OCI-LY1 (cell line): ENCODE measurements around the gene SPEM1.
A peak's percentile ranks its signal among the peaks of the same experiment; 100 is the strongest.

Experiments
- H2AFZ ChIP-seq: fragments of 200-600 bp; sonication (generic), shearing (Covaris generic); 2 replicates; pipeline ENCODE4 v1.6.0; 2014; ENCODE audit warnings: antibody characterized with exemption, mild to moderate bottlenecking, low read length
- H3F3A ChIP-seq: fragments of 200-600 bp; sonication (generic), shearing (Covaris generic); 2 replicates; pipeline ENCODE4 v1.6.0; 2014; ENCODE audit warnings: mild to moderate bottlenecking, antibody characterized with exemption, low read length, moderate library complexity; ENCODE audit not compliant: insufficient read depth
- H3K27ac ChIP-seq: fragments of 200-600 bp; sonication (generic); 2 replicates; pipeline ENCODE4 v1.5.1; 2014; ENCODE audit warnings: low read length, mixed run types, mild to moderate bottlenecking, low read depth; ENCODE audit not compliant: poor library complexity, severe bottlenecking
- H3K27me3 ChIP-seq: fragments of 200-600 bp; sonication (generic); 2 replicates; pipeline ENCODE4 v1.6.0; 2014; ENCODE audit warnings: antibody characterized with exemption, mild to moderate bottlenecking, low read length, moderate library complexity; ENCODE audit not compliant: insufficient read depth
- H3K36me3 ChIP-seq: fragments of 200-600 bp; sonication (generic); 2 replicates; pipeline ENCODE4 v1.6.1; 2014; ENCODE audit warnings: mild to moderate bottlenecking, antibody characterized with exemption, low read length, moderate library complexity, mixed read lengths; ENCODE audit not compliant: insufficient read depth
- H3K4me1 ChIP-seq: fragments of 200-600 bp; sonication (generic); 2 replicates; pipeline ENCODE4 v1.5.1; 2014; ENCODE audit warnings: mild to moderate bottlenecking, low read length, moderate library complexity; ENCODE audit not compliant: insufficient read depth, severe bottlenecking
- H3K4me2 ChIP-seq: fragments of 200-600 bp; sonication (generic), shearing (Covaris generic); 2 replicates; pipeline ENCODE4 v1.6.1; 2014; ENCODE audit warnings: low read length
- H3K4me3 ChIP-seq: fragments of 200-600 bp; sonication (generic); 2 replicates; pipeline ENCODE4 v1.5.1; 2014; ENCODE audit warnings: low read length, low read depth, mild to moderate bottlenecking, mixed read lengths; ENCODE audit not compliant: poor library complexity, severe bottlenecking
- H3K79me2 ChIP-seq: fragments of 200-600 bp; shearing (Covaris generic); 2 replicates; pipeline ENCODE4 v1.6.1; 2016; ENCODE audit warnings: mixed run types, low read length, mixed read lengths; ENCODE audit not compliant: insufficient read depth
- H3K9ac ChIP-seq: fragments of 200-600 bp; sonication (generic), shearing (Covaris generic); 2 replicates; pipeline ENCODE4 v1.6.1; 2014; ENCODE audit warnings: mild to moderate bottlenecking, low read length, mixed read lengths
- H3K9me2 ChIP-seq: fragments of 200-600 bp; sonication (generic), shearing (Covaris generic); 2 replicates; pipeline ENCODE4 v1.6.1; 2014; ENCODE audit warnings: low read depth, mild to moderate bottlenecking, low read length, mixed read lengths
- H3K9me3 ChIP-seq: fragments of 200-600 bp; shearing (Covaris generic); 2 replicates; pipeline ENCODE4 v1.6.1; 2014; ENCODE audit warnings: low read length, mixed read lengths
- H4K20me1 ChIP-seq: fragments of 200-600 bp; sonication (generic), shearing (Covaris generic); 2 replicates; pipeline ENCODE4 v1.6.0; 2016; ENCODE audit warnings: mild to moderate bottlenecking, low read length; ENCODE audit not compliant: insufficient read depth
- EZH2 ChIP-seq: fragments of 200-600 bp; sonication (generic), shearing (Covaris generic); IDR thresholded peaks from 2 replicates; pipeline ENCODE4 v1.8.0; 2017; ENCODE audit warnings: borderline replicate concordance, mixed run types, mild to moderate bottlenecking, antibody characterized with exemption, low read length, moderate library complexity, mixed read lengths
- TF ChIP-seq, protein P1 (sequence below): fragments of 200-600 bp; sonication (generic), shearing (Covaris generic); IDR thresholded peaks from 2 replicates; pipeline ENCODE4 v1.5.1; 2017; ENCODE audit warnings: mild to moderate bottlenecking, antibody characterized with exemption, low read length, moderate library complexity, mixed read lengths

Gene SPEM1

DNA sequence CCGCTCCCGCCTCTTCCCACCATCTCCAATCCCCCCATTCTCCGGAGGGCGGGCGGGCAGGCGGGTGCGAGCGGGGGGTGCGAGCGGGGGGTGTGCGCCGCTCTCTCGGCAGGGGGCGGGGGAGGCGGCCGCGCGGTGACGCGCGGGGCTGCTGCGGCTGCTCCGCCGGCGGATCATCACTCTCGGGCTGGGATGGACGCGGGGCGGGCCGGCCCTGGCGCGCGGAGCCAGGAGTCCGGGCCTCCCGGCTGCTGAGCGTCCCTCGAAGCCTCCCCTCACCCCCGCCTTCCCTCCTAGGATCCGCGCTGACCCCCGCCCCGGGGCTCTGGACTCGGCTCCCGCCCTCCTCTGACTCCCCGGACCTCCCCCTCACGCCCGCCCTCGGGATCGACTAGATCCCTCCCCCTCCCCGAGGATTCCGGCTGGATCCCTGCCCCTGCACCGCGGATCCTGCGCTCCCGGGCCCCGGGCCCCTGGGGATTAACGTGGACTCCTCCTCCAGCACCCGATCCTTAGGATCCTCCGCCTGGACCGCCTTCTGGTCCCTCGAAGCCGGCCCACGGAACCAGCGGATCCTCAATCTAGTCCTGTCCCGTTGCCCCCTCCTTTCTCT, 15.3 kb upstream of the SPEM1 start:
- Histone ChIP-seq H3F3A (0 out of 2 replicates have a peak, but pooled peaks cover 3% of the 10 kb centered on the region), H2AFZ (no peak overlapping the region), H3K4me2 (peak overlapping the region; percentile 65), H4K20me1 (no peaks in the 10 kb centered on the region), H3K4me3 (peak overlapping the region; percentile 77), H3K36me3 (no peaks in the 10 kb centered on the region), H3K9me2 (no peaks in the 10 kb centered on the region), H3K9me3 (no peaks in the 10 kb centered on the region), H3K4me1 (peaks cover 15% of the 10 kb centered on the region), H3K27me3 (peaks cover 9% of the 10 kb centered on the region), H3K27ac (no peak overlapping the region), H3K9ac (peak overlapping the region; percentile 48; the same call in 1 of the 2 replicates), H3K79me2 (no peaks in the 10 kb centered on the region)
- no peak for TF ChIP-seq EZH2
- TF ChIP-seq, protein P1, sequence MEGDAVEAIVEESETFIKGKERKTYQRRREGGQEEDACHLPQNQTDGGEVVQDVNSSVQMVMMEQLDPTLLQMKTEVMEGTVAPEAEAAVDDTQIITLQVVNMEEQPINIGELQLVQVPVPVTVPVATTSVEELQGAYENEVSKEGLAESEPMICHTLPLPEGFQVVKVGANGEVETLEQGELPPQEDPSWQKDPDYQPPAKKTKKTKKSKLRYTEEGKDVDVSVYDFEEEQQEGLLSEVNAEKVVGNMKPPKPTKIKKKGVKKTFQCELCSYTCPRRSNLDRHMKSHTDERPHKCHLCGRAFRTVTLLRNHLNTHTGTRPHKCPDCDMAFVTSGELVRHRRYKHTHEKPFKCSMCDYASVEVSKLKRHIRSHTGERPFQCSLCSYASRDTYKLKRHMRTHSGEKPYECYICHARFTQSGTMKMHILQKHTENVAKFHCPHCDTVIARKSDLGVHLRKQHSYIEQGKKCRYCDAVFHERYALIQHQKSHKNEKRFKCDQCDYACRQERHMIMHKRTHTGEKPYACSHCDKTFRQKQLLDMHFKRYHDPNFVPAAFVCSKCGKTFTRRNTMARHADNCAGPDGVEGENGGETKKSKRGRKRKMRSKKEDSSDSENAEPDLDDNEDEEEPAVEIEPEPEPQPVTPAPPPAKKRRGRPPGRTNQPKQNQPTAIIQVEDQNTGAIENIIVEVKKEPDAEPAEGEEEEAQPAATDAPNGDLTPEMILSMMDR, result no peak

DNA sequence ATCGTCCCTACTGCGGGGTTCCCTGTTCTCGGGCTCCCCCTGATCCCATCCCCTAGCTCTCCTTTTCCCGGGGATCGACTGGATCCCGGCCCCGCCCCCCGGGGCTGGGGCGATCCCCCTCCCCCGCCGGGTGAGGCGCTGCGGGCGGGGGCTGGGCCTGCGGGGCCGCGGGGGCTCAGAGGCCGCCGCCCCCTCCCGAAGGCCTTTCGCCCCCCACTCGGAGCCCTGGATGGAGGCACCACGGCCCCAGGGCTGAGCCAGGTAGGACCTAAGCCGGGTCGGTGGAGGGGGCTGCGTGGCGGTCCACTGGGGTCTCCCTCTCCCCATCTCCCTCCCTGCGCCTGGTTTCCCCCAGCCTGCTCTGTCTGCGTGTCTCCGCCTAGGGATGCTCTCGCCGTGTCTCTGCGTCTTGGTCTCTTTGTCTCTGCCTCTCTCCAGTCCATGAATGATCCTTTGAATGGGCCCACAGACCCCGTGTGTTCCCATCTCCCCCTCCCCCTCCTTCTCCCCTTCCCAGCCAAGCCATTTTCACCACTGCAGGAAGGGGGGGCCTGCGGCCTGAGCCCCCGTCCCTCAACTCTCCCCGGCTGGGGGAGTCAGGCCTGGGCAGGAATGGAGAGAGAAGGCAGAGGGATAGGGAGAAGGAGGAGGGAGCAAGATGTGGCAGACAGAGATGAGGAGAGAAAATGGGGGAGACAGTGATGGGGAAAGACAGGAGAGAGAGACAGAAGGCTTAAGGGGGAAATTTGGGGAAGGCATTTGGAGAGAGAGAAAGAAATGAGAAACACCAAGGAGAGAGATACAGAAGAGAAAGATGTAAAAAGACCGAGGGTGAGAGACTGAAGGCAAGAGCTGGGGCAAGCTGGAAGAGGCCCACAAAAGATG, 14.5 kb upstream of the SPEM1 start:
- Histone ChIP-seq H3F3A (0 out of 2 replicates have a peak, but pooled peaks cover 3% of the 10 kb centered on the region), H3K4me2 (peak overlapping the region; percentile 65), H3K9me2 (no peaks in the 10 kb centered on the region), H3K79me2 (no peaks in the 10 kb centered on the region), H4K20me1 (no peaks in the 10 kb centered on the region), H3K27ac (no peak overlapping the region), H3K4me3 (peak overlapping the region; percentile 77), H3K36me3 (no peaks in the 10 kb centered on the region), H3K4me1 (peaks cover 15% of the 10 kb centered on the region), H3K27me3 (peaks cover 9% of the 10 kb centered on the region), H3K9me3 (no peaks in the 10 kb centered on the region), H3K9ac (no peak overlapping the region; the same call in 1 of the 2 replicates), H2AFZ (no peak overlapping the region)
- TF ChIP-seq, protein P1, result no peak
- TF ChIP-seq EZH2, result no peak

DNA sequence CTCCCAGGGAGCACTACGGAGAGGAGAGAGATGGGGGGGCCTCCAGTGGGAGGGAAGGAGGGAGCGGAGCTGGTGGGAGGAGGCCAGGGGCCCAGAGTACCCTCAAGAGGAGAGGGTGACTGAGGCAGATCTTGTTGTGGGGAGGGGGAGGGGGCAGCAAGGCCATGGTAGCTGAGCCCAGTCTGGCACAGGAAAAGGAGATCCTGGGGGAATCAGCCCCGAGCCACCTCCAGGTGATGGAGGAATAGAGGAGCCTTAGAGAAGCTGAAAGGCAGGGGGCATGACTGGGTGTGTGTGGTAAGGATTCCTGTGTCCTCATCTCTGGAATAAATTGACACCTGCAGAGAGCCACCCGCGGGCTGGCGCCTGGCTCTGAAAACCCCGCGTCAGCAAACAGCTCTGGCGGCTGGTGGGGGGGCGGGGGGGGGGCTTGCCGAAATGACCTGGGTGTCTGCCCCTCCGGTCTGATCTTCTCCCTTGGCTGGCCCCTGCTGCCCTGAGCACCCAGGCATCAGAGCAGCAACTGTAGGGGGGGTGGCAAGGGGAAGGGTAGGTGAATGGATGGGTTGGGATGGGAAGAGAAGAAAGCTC, 13.8 kb upstream of the SPEM1 start:
- Histone ChIP-seq H3F3A (0 out of 2 replicates have a peak, but pooled peaks cover 3% of the 10 kb centered on the region), H3K9ac (no peak overlapping the region), H3K36me3 (no peaks in the 10 kb centered on the region), H2AFZ (no peak overlapping the region), H3K79me2 (no peaks in the 10 kb centered on the region), H4K20me1 (no peaks in the 10 kb centered on the region), H3K4me2 (no peak overlapping the region), H3K27ac (no peak overlapping the region), H3K9me2 (no peaks in the 10 kb centered on the region), H3K27me3 (peaks cover 9% of the 10 kb centered on the region), H3K4me3 (no peak overlapping the region), H3K9me3 (no peaks in the 10 kb centered on the region), H3K4me1 (peaks cover 15% of the 10 kb centered on the region)
- no peak for TF ChIP-seq EZH2
- TF ChIP-seq, protein P1, result no peak
